ENCODE results near the gene KLF11.
"Not testable (repeated sequence)": the region's sequence is repeated elsewhere in the genome, so short reads cannot be mapped to it uniquely, and the experiment has no call there.

The KLF11 gene

GRCh38 chr2:10028988-10029874 is 14.1 kb upstream of the KLF11 start:
- TF ChIP-seq Cebpa-rat (IDR thresholded peaks at IDR 0.05) = no peak
- H3K27me3 ChIP-seq = no peaks in the 10 kb centered on the region
- no peaks in the 10 kb centered on the region for H3K9me3 ChIP-seq (replicated peaks in 1 of 11)
- peaks cover 26 to 72% (median 43%) of the 10 kb centered on the region in 10 experiments for H3K4me1 ChIP-seq
- H3K27ac ChIP-seq = peak overlapping the region; percentile 34 to 93 (median 70); a peak in 20 of 22 replicates
- H3K9ac ChIP-seq = peak overlapping the region; percentile 47 to 86 (median 73)
- peak overlapping the region in 7 of 10 experiments; percentile 7 to 61 (median 48); a peak in 11 of 20 replicates for H3K4me3 ChIP-seq
- H3K36me3 ChIP-seq = no peaks in the 10 kb centered on the region
- no peaks in the 10 kb centered on the region for H4K20me1 ChIP-seq
- H3K4me2 ChIP-seq = peak overlapping the region; percentile 71 to 98 (median 87)

- no peaks in the 10 kb centered on the region for H3K9me3 ChIP-seq (replicated peaks in 1 of 11)
- no peaks in the 10 kb centered on the region for H3K27me3 ChIP-seq
- peak overlapping the region in 8 of 11 experiments; percentile 58 to 86 (median 78); a peak in 12 of 22 replicates for H3K9ac ChIP-seq
- peak overlapping the region; percentile 71 to 98 (median 87); a peak in 21 of 22 replicates for H3K4me2 ChIP-seq
- H3K4me1 ChIP-seq = peaks cover 27 to 78% (median 46%) of the 10 kb centered on the region in 10 experiments
- H3K27ac ChIP-seq = peak overlapping the region in 8 of 11 experiments; percentile 68 to 93 (median 84); a peak in 15 of 22 replicates
- peak overlapping the region in 5 of 10 experiments; percentile 24 to 61 (median 49); a peak in 5 of 20 replicates for H3K4me3 ChIP-seq
- no peaks in the 10 kb centered on the region for H3K36me3 ChIP-seq
- TF ChIP-seq Cebpa-rat (IDR thresholded peaks at IDR 0.05) = no peak
- no peaks in the 10 kb centered on the region for H4K20me1 ChIP-seq
Observed at GRCh38 chr2:10029875-10030223, 13.5 kb upstream of the KLF11 start.

DNA sequence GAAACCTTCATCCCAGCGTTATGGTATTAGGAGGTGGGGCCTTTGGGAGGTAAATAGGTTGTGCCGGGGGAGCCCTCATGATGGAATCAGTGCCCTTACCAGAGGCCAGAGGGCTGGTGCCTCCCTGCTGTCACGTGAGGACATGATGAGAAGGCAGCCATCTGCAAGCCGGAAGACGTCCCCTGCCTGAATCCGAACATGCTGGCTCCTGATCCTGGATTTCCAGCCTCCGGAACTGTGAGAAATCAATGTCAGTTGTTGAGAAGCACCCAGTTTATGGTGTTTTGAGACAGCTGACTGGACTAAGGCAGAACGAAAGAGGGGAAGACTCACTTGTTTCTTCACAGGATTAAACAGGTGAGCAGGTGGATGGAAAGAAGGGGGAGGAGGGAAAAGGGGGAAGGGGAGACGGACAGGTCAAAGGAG is 13.0 kb upstream of the KLF11 start:
- no peaks in the 10 kb centered on the region for H3K36me3 ChIP-seq

DNA sequence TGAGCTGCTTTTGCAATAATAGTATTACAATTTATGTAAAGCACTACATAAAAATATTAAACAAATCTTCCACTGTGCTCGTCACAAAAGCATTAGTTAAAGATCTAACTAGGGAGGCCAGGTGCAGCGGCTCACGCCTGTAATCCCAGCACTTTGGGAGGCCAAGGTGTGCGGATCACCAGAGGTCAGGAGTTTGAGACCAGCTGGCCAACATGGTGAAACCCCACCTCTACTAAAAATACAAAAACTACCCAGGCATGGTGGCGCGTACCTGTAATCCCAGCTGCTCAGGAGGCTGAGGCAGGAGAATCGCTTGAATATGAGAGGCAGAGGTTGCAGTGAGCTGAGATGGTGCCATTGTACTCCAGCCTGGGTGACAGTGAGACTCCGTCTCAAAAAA is 12.6 kb upstream of the KLF11 start:
- not testable (repeated sequence) for H3K36me3 ChIP-seq; H3K9ac ChIP-seq; H3K4me3 ChIP-seq; H3K27ac ChIP-seq; H4K20me1 ChIP-seq; H3K27me3 ChIP-seq; H3K9me3 ChIP-seq (replicated peaks in 1 of 11)
- Histone ChIP-seq H3K4me1 (peaks cover 35 to 88% (median 55%) of the 10 kb centered on the region in 10 experiments), H3K4me2 (peak overlapping the region in 5 of 11 experiments; percentile 12 to 98 (median 90); a peak in 8 of 22 replicates)

More for the DNA sequence above, 13.0 kb upstream of the KLF11 start:
- Histone ChIP-seq H4K20me1 (no peaks in the 10 kb centered on the region), H3K9ac (peak overlapping the region in 5 of 11 experiments; percentile 58 to 86 (median 83); a peak in 3 of 22 replicates), H3K27me3 (no peaks in the 10 kb centered on the region), H3K4me1 (peaks cover 32 to 83% (median 51%) of the 10 kb centered on the region in 10 experiments), H3K4me2 (peak overlapping the region in 6 of 11 experiments; percentile 87 to 98 (median 90); a peak in 12 of 22 replicates), H3K4me3 (no peak overlapping the region), H3K9me3 (replicated peaks in 1 of 11) (no peaks in the 10 kb centered on the region), H3K27ac (peak overlapping the region in 3 of 11 experiments; percentile 85 to 93 (median 92); a peak in 5 of 22 replicates)
- no peak for TF ChIP-seq Cebpa-rat (IDR thresholded peaks at IDR 0.05)

DNA sequence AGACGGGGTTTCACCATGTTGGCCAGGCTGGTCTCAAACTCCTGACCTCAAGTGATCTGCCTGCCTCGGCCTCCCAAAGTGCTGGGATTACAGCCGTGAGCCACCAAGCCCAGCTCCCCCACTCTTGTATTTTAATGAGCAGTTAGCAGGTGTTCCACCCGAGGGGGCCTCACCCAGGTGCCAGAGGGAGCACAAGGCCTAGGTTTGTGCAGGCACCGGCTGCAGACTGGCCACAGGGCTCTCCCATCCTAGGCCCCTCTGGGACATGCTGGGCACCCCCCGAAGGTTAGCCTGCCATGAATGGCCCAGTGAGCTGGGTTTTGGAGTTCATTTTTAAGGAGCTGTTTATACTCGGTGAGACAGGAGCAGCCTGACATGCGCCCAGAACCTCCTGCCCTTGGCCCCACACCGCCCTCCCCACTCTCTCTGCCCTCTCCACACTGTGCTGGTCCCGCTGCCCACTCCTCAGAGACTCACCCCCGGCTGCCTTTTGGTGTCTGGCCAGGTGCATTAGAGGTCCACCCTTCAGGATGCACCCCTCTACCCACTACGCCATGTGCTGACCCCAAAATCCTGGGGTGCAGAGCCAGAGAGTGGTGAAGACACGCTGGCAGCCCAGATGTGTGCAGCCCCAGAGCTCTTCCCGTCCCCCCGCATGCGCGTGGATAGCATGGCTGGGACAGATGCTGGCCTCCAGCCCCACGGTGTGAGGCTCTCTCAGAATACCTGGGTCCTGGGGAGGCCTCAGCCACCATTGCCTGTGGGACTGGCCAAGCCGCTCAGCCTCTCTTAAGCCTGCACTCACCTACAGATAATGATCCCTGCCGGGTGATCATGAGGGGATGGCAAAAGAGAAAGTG is 11.2 kb upstream of the KLF11 start:
- Histone ChIP-seq H3K4me1 (peaks cover 43 to 100% (median 67%) of the 10 kb centered on the region in 10 experiments), H3K9ac (no peak overlapping the region; a peak in 1 of 22 replicates), H3K4me2 (peak overlapping the region in 8 of 11 experiments; percentile 4 to 90 (median 24); a peak in 11 of 22 replicates), H3K27me3 (no peaks in the 10 kb centered on the region), H3K36me3 (no peaks in the 10 kb centered on the region), H4K20me1 (no peaks in the 10 kb centered on the region), H3K4me3 (no peak overlapping the region), H3K9me3 (replicated peaks in 1 of 11) (no peaks in the 10 kb centered on the region), H3K27ac (no peak overlapping the region)
- TF ChIP-seq Cebpa-rat (IDR thresholded peaks at IDR 0.05) = no peak

- no peak overlapping the region for H3K4me3 ChIP-seq
Observed at GRCh38 chr2:10032746-10033105, 10.6 kb upstream of the KLF11 start.

DNA sequence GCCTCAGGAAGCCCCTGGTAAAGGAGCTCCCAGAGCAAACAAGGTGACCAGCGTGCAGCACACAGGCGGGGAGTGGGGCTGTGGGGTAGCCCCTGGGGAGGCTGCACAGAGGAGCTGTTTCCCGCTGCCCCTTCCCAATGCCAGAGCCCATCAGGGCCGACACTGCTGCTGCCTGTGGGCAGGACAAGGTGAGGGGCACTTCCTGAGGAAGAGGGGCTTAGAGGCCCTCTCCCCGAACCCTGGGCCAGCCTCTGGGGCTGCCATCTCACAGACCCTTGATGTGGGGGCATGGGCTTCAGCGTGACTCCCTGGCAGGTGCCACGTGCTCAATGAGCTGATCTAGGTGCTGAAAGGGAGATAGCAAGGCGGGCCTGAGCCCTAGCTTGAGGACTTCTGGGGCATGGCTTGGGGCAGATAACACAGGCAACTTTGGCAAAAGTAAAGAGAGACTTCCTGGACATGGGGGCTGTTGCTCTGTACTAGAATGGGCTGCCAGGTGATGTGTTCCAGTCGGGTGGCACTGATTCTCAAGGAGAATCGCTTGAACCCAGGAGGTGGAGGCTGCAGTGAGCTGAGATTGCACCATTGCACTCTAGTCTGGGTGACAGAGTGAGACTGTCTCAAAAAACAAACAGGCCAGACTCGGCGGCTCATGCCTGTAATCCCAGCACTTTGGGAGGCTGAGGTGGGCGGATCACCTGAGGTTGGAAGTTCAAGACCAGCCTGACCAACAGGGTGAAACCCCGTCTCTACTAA is 9.9 kb upstream of the KLF11 start:
- H3K9ac ChIP-seq = peak overlapping the region in 1 of 11 experiments; percentile 6; a peak in 1 of 22 replicates

More at GRCh38 chr2:10032746-10033105, 10.6 kb upstream of the KLF11 start:
- Histone ChIP-seq H3K9me3 (replicated peaks in 1 of 11) (no peaks in the 10 kb centered on the region), H4K20me1 (no peaks in the 10 kb centered on the region), H3K4me2 (peak overlapping the region in 2 of 11 experiments; percentile 87 to 90; a peak in 1 of 22 replicates), H3K4me1 (peaks cover 43 to 100% (median 72%) of the 10 kb centered on the region in 10 experiments), H3K9ac (peak overlapping the region in 1 of 11 experiments; percentile 6; a peak in 1 of 22 replicates), H3K27ac (no peak overlapping the region), H3K36me3 (no peaks in the 10 kb centered on the region), H3K27me3 (no peaks in the 10 kb centered on the region)
- no peak for TF ChIP-seq Cebpa-rat (IDR thresholded peaks at IDR 0.05)

More for the DNA sequence above, 9.9 kb upstream of the KLF11 start:
- Histone ChIP-seq H3K36me3 (no peaks in the 10 kb centered on the region), H3K4me3 (no peak overlapping the region), H4K20me1 (no peaks in the 10 kb centered on the region), H3K27ac (peak overlapping the region in 1 of 11 experiments; percentile 79; a peak in 2 of 22 replicates), H3K4me1 (peaks cover 40 to 100% (median 72%) of the 10 kb centered on the region in 10 experiments), H3K27me3 (no peaks in the 10 kb centered on the region), H3K9me3 (replicated peaks in 1 of 11) (no peaks in the 10 kb centered on the region), H3K4me2 (peak overlapping the region in 5 of 11 experiments; percentile 15 to 79 (median 78); a peak in 8 of 22 replicates)
- TF ChIP-seq Cebpa-rat (IDR thresholded peaks at IDR 0.05) = 0 out of 22 replicates have a peak, but pooled peaks of 1 of the 11 experiments have one; percentile 11
